CD8-positive, alpha-beta memory T cell (primary cell): ENCODE measurements around the gene GNA14. TPM values are rescaled to one million over a fixed set of nuclear protein-coding genes. Genes with fewer than 3 reads are reported as not detected.

Experiments
- CTCF ChIA-PET: fragments of 350-600 bp; sonication (Branson Sonifier 250); formaldehyde crosslinking; loops from one replicate; lab custom pipeline; 2021; ENCODE audit warnings: antibody characterized with exemption; lab: Charles Lee
- POLR2A ChIA-PET: fragments of 350-600 bp; sonication (Branson Sonifier 250); formaldehyde crosslinking; loops from one replicate; lab custom pipeline; 2021; ENCODE audit warnings: antibody characterized with exemption; lab: Charles Lee
- DNase-seq, 5 donors: peaks; one replicate each; pipeline versions ENCODE4 v3.0.0 to v3.0.0-alpha.2; 2020 to 2022; ENCODE audit warnings: mixed read lengths in 1 of 5
- H3K27ac ChIP-seq: one replicate; pipeline ENCODE4 v1.7.0; 2013; ENCODE audit warnings: low read depth, mild to moderate bottlenecking, low read length, moderate library complexity
- H3K27me3 ChIP-seq: 2 replicates; pipeline ENCODE4 v1.7.0; 2013; ENCODE audit warnings: low read length, mild to moderate bottlenecking; ENCODE audit not compliant: insufficient read depth, poor library complexity, severe bottlenecking
- H3K36me3 ChIP-seq: 2 replicates; pipeline ENCODE4 v1.7.0; 2013; ENCODE audit warnings: mild to moderate bottlenecking, low read length, moderate library complexity; ENCODE audit not compliant: insufficient read depth
- H3K4me1 ChIP-seq: 2 replicates; pipeline ENCODE4 v1.7.0; 2013; ENCODE audit warnings: mild to moderate bottlenecking, low read length, moderate library complexity; ENCODE audit not compliant: insufficient read depth
- H3K4me3 ChIP-seq: 2 replicates; pipeline ENCODE4 v1.7.0; 2013; ENCODE audit warnings: mild to moderate bottlenecking, low read length
- H3K9me3 ChIP-seq: 2 replicates; pipeline ENCODE4 v1.7.0; 2013; ENCODE audit warnings: mild to moderate bottlenecking, low read length
- H3K27ac Mint-ChIP-seq, 8 donors: one replicate each; pipeline ENCODE4 v1.8.0; 2020 to 2021; ENCODE audit warnings: mixed read lengths in 8 of 8, mild to moderate bottlenecking in 6 of 8, inconsistent platforms in 3 of 8, moderate library complexity in 3 of 8
- H3K27me3 Mint-ChIP-seq, 2 donors: one replicate each; pipeline ENCODE4 v1.8.0; 2020 to 2021; ENCODE audit warnings: mixed read lengths in 2 of 2, mild to moderate bottlenecking in 1 of 2, moderate library complexity in 1 of 2
- H3K36me3 Mint-ChIP-seq, 3 donors: one replicate each; pipeline ENCODE4 v1.8.0; 2020 to 2021; ENCODE audit warnings: mixed read lengths in 3 of 3, inconsistent platforms in 1 of 3, mild to moderate bottlenecking in 1 of 3
- H3K4me1 Mint-ChIP-seq, 3 donors: one replicate each; pipeline ENCODE4 v1.8.0; 2020 to 2021; ENCODE audit warnings: mixed read lengths in 3 of 3, inconsistent platforms in 1 of 3, mild to moderate bottlenecking in 1 of 3
- H3K4me3 Mint-ChIP-seq, 7 donors: one replicate each; pipeline ENCODE4 v1.8.0; 2020 to 2021; ENCODE audit warnings: mixed read lengths in 7 of 7, mild to moderate bottlenecking in 6 of 7, moderate library complexity in 4 of 7, inconsistent platforms in 2 of 7
- H3K9me3 Mint-ChIP-seq, 5 donors: one replicate each; pipeline ENCODE4 v1.8.0; 2020 to 2022; ENCODE audit warnings: mixed read lengths in 5 of 5, mild to moderate bottlenecking in 3 of 5, moderate library complexity in 2 of 5, inconsistent platforms in 1 of 5
- polyA plus RNA-seq: library from polyadenylated mRNA; unstranded; fragments of 300-500 nt; fragmentation: Illumina TruSeq; gene quantifications from one replicate; pipeline ENCODE4 v1.2.3, GENCODE V29; 2021
- total RNA-seq, 2 experiments: library from RNA; stranded (reverse); gene quantifications; one replicate each; pipeline ENCODE4 v1.2.3, GENCODE V29; 2021

GNA14 gene
- total and polyA plus RNA-seq, 3 experiments from 2014 or later: not detected

GRCh38 chr9:77532607-77533006 is 115.5 kb downstream of the GNA14 start:
- ChIA-PET POLR2A (no interaction called here), CTCF (no interaction called here)
- Mint-ChIP-seq H3K27ac (no peak overlapping the region), H3K27me3 (peaks cover 0 to 2% of the 10 kb centered on the region in 2 donors), H3K36me3 (no peaks in the 10 kb centered on the region), H3K4me1 (no peaks in the 10 kb centered on the region), H3K4me3 (no peak overlapping the region), H3K9me3 (no peaks in the 10 kb centered on the region)
- no peaks in the 10 kb centered on the region for H3K4me1 ChIP-seq
- H3K27ac ChIP-seq: no peak overlapping the region
- no peaks in the 10 kb centered on the region for H3K27me3 ChIP-seq
- H3K4me3 ChIP-seq: no peak overlapping the region
- DNase-seq: no peak
- H3K9me3 ChIP-seq: no peaks in the 10 kb centered on the region
- H3K36me3 ChIP-seq: no peaks in the 10 kb centered on the region

GRCh38 chr9:77531400-77531799 is 116.7 kb downstream of the GNA14 start:
- Histone ChIP-seq H3K4me1 (no peaks in the 10 kb centered on the region), H3K27me3 (no peaks in the 10 kb centered on the region), H3K4me3 (no peak overlapping the region), H3K9me3 (no peaks in the 10 kb centered on the region), H3K27ac (no peak overlapping the region), H3K36me3 (no peaks in the 10 kb centered on the region)
- Mint-ChIP-seq H3K4me1 (no peaks in the 10 kb centered on the region), H3K9me3 (peaks cover 0 to 5% (median 0%) of the 10 kb centered on the region in 5 donors), H3K27me3 (peaks cover 0 to 4% of the 10 kb centered on the region in 2 donors), H3K36me3 (no peaks in the 10 kb centered on the region), H3K4me3 (no peak overlapping the region), H3K27ac (no peak overlapping the region)
- ChIA-PET CTCF (no interaction called here), POLR2A (no interaction called here)
- no peak for DNase-seq

- Histone ChIP-seq H3K36me3 (no peaks in the 10 kb centered on the region), H3K27ac (no peak overlapping the region), H3K4me3 (no peak overlapping the region), H3K27me3 (no peaks in the 10 kb centered on the region), H3K9me3 (no peaks in the 10 kb centered on the region), H3K4me1 (no peaks in the 10 kb centered on the region)
- H3K27ac Mint-ChIP-seq: no peak overlapping the region
- ChIA-PET POLR2A (no interaction called here), CTCF (no interaction called here)
- no peaks in the 10 kb centered on the region for H3K36me3 Mint-ChIP-seq
- H3K27me3 Mint-ChIP-seq: peaks cover 3 to 24% of the 10 kb centered on the region in 2 donors
- peaks cover 0 to 5% (median 0%) of the 10 kb centered on the region in 5 donors for H3K9me3 Mint-ChIP-seq
- DNase-seq: no peak
- H3K4me1 Mint-ChIP-seq: no peaks in the 10 kb centered on the region
- H3K4me3 Mint-ChIP-seq: no peak overlapping the region
Measured at GRCh38 chr9:77523891-77524290, 124.2 kb downstream of the GNA14 start.

- CTCF ChIA-PET: no interaction called here
Measured at GRCh38 chr9:77521091-77521490, 127.0 kb downstream of the GNA14 start.

GRCh38 chr9:77518688-77519087 is 129.4 kb downstream of the GNA14 start:
- no peak overlapping the region for H3K27ac Mint-ChIP-seq

More at GRCh38 chr9:77521091-77521490, 127.0 kb downstream of the GNA14 start:
- Histone ChIP-seq H3K4me3 (no peak overlapping the region), H3K36me3 (no peaks in the 10 kb centered on the region), H3K27me3 (no peaks in the 10 kb centered on the region), H3K27ac (no peak overlapping the region), H3K4me1 (no peaks in the 10 kb centered on the region), H3K9me3 (no peaks in the 10 kb centered on the region)
- Mint-ChIP-seq H3K27me3 (peaks cover under 1 to 18% of the 10 kb centered on the region in 2 donors), H3K27ac (no peak overlapping the region), H3K9me3 (peaks cover 0 to 3% (median 0%) of the 10 kb centered on the region in 5 donors), H3K36me3 (no peaks in the 10 kb centered on the region), H3K4me3 (no peak overlapping the region), H3K4me1 (no peaks in the 10 kb centered on the region)
- DNase-seq: no peak
- POLR2A ChIA-PET: no interaction called here

GRCh38 chr9:77516781-77517180 is 131.3 kb downstream of the GNA14 start:
- POLR2A ChIA-PET: no interaction called here
- H3K4me3 Mint-ChIP-seq: no peak overlapping the region
- Histone ChIP-seq H3K4me1 (no peaks in the 10 kb centered on the region), H3K27me3 (no peaks in the 10 kb centered on the region), H3K27ac (no peak overlapping the region), H3K36me3 (no peaks in the 10 kb centered on the region), H3K4me3 (no peak overlapping the region), H3K9me3 (no peaks in the 10 kb centered on the region)
- CTCF ChIA-PET: no interaction called here
- H3K27ac Mint-ChIP-seq: no peak overlapping the region
- H3K36me3 Mint-ChIP-seq: no peaks in the 10 kb centered on the region
- DNase-seq: no peak
- peaks cover 4 to 11% of the 10 kb centered on the region in 2 donors for H3K27me3 Mint-ChIP-seq
- H3K4me1 Mint-ChIP-seq: peaks cover 0 to 8% (median 6%) of the 10 kb centered on the region in 3 donors
- H3K9me3 Mint-ChIP-seq: no peaks in the 10 kb centered on the region

More at GRCh38 chr9:77518688-77519087, 129.4 kb downstream of the GNA14 start:
- H3K27ac ChIP-seq: no peak overlapping the region
- H3K36me3 Mint-ChIP-seq: no peaks in the 10 kb centered on the region
- no peaks in the 10 kb centered on the region for H3K27me3 ChIP-seq
- H3K9me3 ChIP-seq: no peaks in the 10 kb centered on the region
- peaks cover 0 to 8% (median 6%) of the 10 kb centered on the region in 3 donors for H3K4me1 Mint-ChIP-seq
- H3K36me3 ChIP-seq: no peaks in the 10 kb centered on the region
- no peaks in the 10 kb centered on the region for H3K4me1 ChIP-seq
- H3K27me3 Mint-ChIP-seq: peaks cover 4 to 11% of the 10 kb centered on the region in 2 donors
- no peak overlapping the region for H3K4me3 Mint-ChIP-seq
- no peak for DNase-seq
- CTCF ChIA-PET: no interaction called here
- H3K9me3 Mint-ChIP-seq: no peaks in the 10 kb centered on the region
- no peak overlapping the region for H3K4me3 ChIP-seq
- POLR2A ChIA-PET: no interaction called here

GRCh38 chr9:77514886-77515711 is 133.0 kb downstream of the GNA14 start:
- H3K4me1 Mint-ChIP-seq: peaks cover 0 to 8% (median 6%) of the 10 kb centered on the region in 3 donors
- DNase-seq: no peak
- no peaks in the 10 kb centered on the region for H3K4me1 ChIP-seq
- no peaks in the 10 kb centered on the region for H3K36me3 ChIP-seq
- no peaks in the 10 kb centered on the region for H3K27me3 ChIP-seq
- H3K27me3 Mint-ChIP-seq: peaks cover 1 to 4% of the 10 kb centered on the region in 2 donors
- no peak overlapping the region for H3K4me3 ChIP-seq
- H3K36me3 Mint-ChIP-seq: no peaks in the 10 kb centered on the region
- no peak overlapping the region for H3K27ac ChIP-seq
- no peak overlapping the region for H3K27ac Mint-ChIP-seq
- no peaks in the 10 kb centered on the region for H3K9me3 ChIP-seq
- ChIA-PET CTCF (interaction anchor here (0.6 kb wide), 1 partner anchor 80 kb away, joined by 3 read pairs; no protein-coding TSS in a partner anchor), POLR2A (no interaction called here)
- H3K9me3 Mint-ChIP-seq: no peaks in the 10 kb centered on the region
- H3K4me3 Mint-ChIP-seq: peak overlapping the region in 1 of 7 donors; percentile 19

- Mint-ChIP-seq H3K36me3 (no peaks in the 10 kb centered on the region), H3K4me3 (no peak overlapping the region), H3K27ac (no peak overlapping the region), H3K9me3 (no peaks in the 10 kb centered on the region), H3K27me3 (peaks cover 4% of the 10 kb centered on the region in 2 donors), H3K4me1 (peaks cover 0 to 8% (median 6%) of the 10 kb centered on the region in 3 donors)
- DNase-seq: no peak
- POLR2A ChIA-PET: no interaction called here
- Histone ChIP-seq H3K27ac (no peak overlapping the region), H3K9me3 (no peaks in the 10 kb centered on the region), H3K4me1 (no peaks in the 10 kb centered on the region), H3K4me3 (no peak overlapping the region), H3K27me3 (no peaks in the 10 kb centered on the region), H3K36me3 (no peaks in the 10 kb centered on the region)
- CTCF ChIA-PET: no interaction called here
Measured at GRCh38 chr9:77513457-77513856, 134.7 kb downstream of the GNA14 start.
